Caco-2 (cell line): ENCODE measurements around the gene ZBTB2. TPM values are rescaled to one million over a fixed set of nuclear protein-coding genes. Genes with fewer than 3 reads are reported as not detected.

Experiments used
- total RNA-seq: library from RNA; stranded (reverse); gene quantifications from 2 replicates; pipeline ENCODE4 v1.2.3, GENCODE V29; 2022

Gene ZBTB2
- total RNA-seq, 1 experiment from 2014 or later, result 23.9 TPM

Other genes starting within 250 kb of the ZBTB2 start
- 0.93 and 1.2 TPM in 2 replicates for gene AKAP12, start 151.6 kb downstream of the ZBTB2 start, total RNA-seq
- gene RMND1, start 60.6 kb upstream of the ZBTB2 start, total RNA-seq, result 39.1 and 42.9 TPM in 2 replicates
- gene CCDC170, start 102.5 kb upstream of the ZBTB2 start, total RNA-seq, result 4.0 and 6.8 TPM in 2 replicates